HEK293T (cell line): Measurements from ENCODE around the gene ASCC1.
A peak's percentile ranks its signal among the peaks of the same experiment; 100 is the strongest.
"Not testable (repeated sequence)": the region's sequence is repeated elsewhere in the genome, so short reads cannot be mapped to it uniquely, and the experiment has no call there.

Experiments
- CTCF ChIA-PET: fragments of 350-600 bp; formaldehyde crosslinking; extraction: SDS; loops from one replicate; lab custom pipeline; 2021; ENCODE audit warnings: antibody characterized with exemption, inconsistent platforms; lab: Yijun Ruan, JAX
- POLR2A ChIA-PET: fragments of 350-600 bp; formaldehyde crosslinking; extraction: SDS; loops from one replicate; lab custom pipeline; 2020; ENCODE audit warnings: antibody characterized with exemption, inconsistent platforms; lab: Yijun Ruan, JAX
- DNase-seq: peaks from one replicate; pipeline ENCODE4 v3.0.0; 2012; ENCODE audit warnings: mixed read lengths; ENCODE audit errors: extremely low spot score
- ARNT ChIP-seq: fragments of 450-650 bp; IDR thresholded peaks from 2 replicates; pipeline ENCODE4 v1.6.1; 2017; ENCODE audit warnings: mild to moderate bottlenecking
- BHLHE40 ChIP-seq: fragments of 450-650 bp; IDR thresholded peaks from 2 replicates; pipeline ENCODE4 v1.6.1; 2016; ENCODE audit warnings: mild to moderate bottlenecking, moderate library complexity, borderline replicate concordance
- CTBP1 ChIP-seq: fragments of 450-650 bp; IDR thresholded peaks from 2 replicates; pipeline ENCODE4 v1.6.1; 2016; ENCODE audit warnings: borderline replicate concordance
- ELF4 ChIP-seq: fragments of 450-650 bp; IDR thresholded peaks from 2 replicates; pipeline ENCODE4 v1.6.1; 2017; ENCODE audit warnings: antibody characterized with exemption
- FOXA1 ChIP-seq: fragments of 450-650 bp; IDR thresholded peaks from 2 replicates; pipeline ENCODE4 v1.6.1; 2016; ENCODE audit warnings: mild to moderate bottlenecking
- FOXK2 ChIP-seq: fragments of 450-650 bp; IDR thresholded peaks from 2 replicates; pipeline ENCODE4 v1.6.1; 2016; ENCODE audit warnings: mild to moderate bottlenecking
- FOXM1 ChIP-seq: fragments of 450-650 bp; IDR thresholded peaks from 2 replicates; pipeline ENCODE4 v1.6.1; 2017; ENCODE audit warnings: mild to moderate bottlenecking, borderline replicate concordance
- HDGF ChIP-seq: fragments of 450-650 bp; IDR thresholded peaks from 2 replicates; pipeline ENCODE4 v1.6.1; 2017; ENCODE audit warnings: antibody characterized with exemption, borderline replicate concordance
- L3MBTL2 ChIP-seq: fragments of 450-650 bp; conservative IDR thresholded peaks from 2 replicates; pipeline ENCODE4 v1.6.1; 2016; ENCODE audit warnings: mild to moderate bottlenecking
- LEF1 ChIP-seq: fragments of 450-650 bp; IDR thresholded peaks from 2 replicates; pipeline ENCODE4 v1.6.1; 2017; ENCODE audit warnings: mild to moderate bottlenecking, borderline replicate concordance
- NFRKB ChIP-seq: fragments of 450-650 bp; IDR thresholded peaks from 2 replicates; pipeline ENCODE4 v1.6.1; 2016; ENCODE audit warnings: mild to moderate bottlenecking, moderate library complexity
- SP1 ChIP-seq: fragments of 450-650 bp; IDR thresholded peaks from 2 replicates; pipeline ENCODE4 v1.6.1; 2017
- SUZ12 ChIP-seq: fragments of 450-650 bp; IDR thresholded peaks from 2 replicates; pipeline ENCODE4 v1.6.1; 2016; ENCODE audit warnings: mild to moderate bottlenecking
- TARDBP ChIP-seq: fragments of 450-650 bp; IDR thresholded peaks from 2 replicates; pipeline ENCODE4 v1.6.1; 2016
- ZNF384 ChIP-seq: fragments of 450-650 bp; IDR thresholded peaks from 2 replicates; pipeline ENCODE4 v1.6.1; 2016
- TF ChIP-seq, protein P1 (sequence below): fragments of 450-650 bp; IDR thresholded peaks from 2 replicates; pipeline ENCODE4 v1.6.1; 2016

The ASCC1 gene

GRCh38 chr10:72227826-72228225 is 11.8 kb upstream of the ASCC1 start:
- DNase-seq: no peak
- ChIA-PET CTCF (no interaction called here), POLR2A (interaction anchor here (2.2 to 2.9 kb wide), 2 partner anchors 47 to 93 kb away, joined by 11 to 35 read pairs; partner anchors contain the start of gene DDIT4)
- TF ChIP-seq, protein P1, sequence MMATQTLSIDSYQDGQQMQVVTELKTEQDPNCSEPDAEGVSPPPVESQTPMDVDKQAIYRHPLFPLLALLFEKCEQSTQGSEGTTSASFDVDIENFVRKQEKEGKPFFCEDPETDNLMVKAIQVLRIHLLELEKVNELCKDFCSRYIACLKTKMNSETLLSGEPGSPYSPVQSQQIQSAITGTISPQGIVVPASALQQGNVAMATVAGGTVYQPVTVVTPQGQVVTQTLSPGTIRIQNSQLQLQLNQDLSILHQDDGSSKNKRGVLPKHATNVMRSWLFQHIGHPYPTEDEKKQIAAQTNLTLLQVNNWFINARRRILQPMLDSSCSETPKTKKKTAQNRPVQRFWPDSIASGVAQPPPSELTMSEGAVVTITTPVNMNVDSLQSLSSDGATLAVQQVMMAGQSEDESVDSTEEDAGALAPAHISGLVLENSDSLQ: no peak
- TF ChIP-seq ZNF384: peak; percentile 91

DNA sequence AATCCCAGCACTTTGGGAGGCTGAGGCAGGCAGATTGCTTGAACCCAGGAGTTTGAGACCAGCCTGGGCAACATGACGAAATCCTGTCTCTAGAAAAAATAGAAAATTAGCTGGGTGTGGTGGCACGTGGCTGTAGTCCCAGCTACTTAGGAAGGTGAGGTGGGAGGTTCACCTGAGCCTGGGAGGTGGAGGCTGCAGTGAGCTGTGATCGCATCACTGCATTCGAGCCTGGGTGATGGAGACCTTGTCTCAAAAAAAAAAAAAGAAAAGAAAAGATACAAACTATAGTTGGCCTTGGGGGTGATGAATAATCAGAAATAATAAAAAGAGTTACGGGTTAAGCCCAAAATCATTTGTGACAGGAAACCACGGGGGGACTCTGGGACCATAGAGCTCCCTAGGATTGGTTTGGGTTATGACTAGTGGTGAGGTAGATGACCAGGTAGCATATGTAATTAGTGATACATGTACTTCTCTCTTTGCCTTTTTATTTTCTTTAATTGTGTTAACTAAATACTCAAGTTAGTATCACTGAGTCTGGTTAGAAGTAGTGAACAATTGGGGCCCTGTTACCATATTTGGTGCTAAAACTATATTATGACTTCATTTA is 10.4 kb upstream of the ASCC1 start:
- CTCF ChIA-PET: interaction anchor here (0.6 kb wide), 1 partner anchor 660 kb away, joined by 3 read pairs; no protein-coding TSS in a partner anchor
- TF ChIP-seq ARNT (no peak), ZNF384 (no peak), LEF1 (no peak), NFRKB (no peak), TARDBP (no peak), ELF4 (no peak), FOXA1 (no peak), CTBP1 (no peak), FOXK2 (no peak), L3MBTL2 (no peak), SP1 (no peak), BHLHE40 (no peak), SUZ12 (no peak)
- TF ChIP-seq, protein P1: no peak
- POLR2A ChIA-PET: interaction anchor here (1.2 to 1.8 kb wide), 3 partner anchors 10 to 49 kb away, joined by 4 to 9 read pairs (median 8); partner anchors contain the start of gene DDIT4
- no peak for DNase-seq

DNA sequence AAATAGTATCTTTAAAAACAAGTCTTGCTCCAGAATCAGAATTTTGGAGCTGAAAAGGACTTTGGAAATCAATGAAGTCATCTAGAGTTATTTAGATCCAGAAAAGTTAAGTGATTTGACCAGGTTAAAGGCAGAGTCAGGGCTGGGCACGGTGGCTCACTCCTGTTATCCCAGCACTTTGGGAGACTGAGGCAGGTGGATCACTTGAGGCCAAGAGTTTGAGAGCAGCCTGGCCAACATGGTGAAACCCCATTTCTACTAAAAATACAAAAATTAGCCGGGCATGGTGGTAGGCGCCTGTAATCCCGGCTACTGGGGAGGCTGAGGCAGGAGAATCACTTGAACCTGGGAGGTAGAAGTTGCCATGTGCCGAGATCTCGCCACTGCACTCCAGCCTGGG is 8.1 kb upstream of the ASCC1 start:
- not testable (repeated sequence) for DNase-seq
- ChIA-PET CTCF (interaction anchor here (0.8 to 0.9 kb wide), 5 partner anchors 36 to 246 kb away, joined by 3 to 5 read pairs (median 3); partner anchors contain the start of gene DDIT4), POLR2A (interaction anchor here (1.0 to 2.2 kb wide), 2 partner anchors 50 to 98 kb away, joined by 3 to 24 read pairs; partner anchors contain the start of gene DDIT4)

DNA sequence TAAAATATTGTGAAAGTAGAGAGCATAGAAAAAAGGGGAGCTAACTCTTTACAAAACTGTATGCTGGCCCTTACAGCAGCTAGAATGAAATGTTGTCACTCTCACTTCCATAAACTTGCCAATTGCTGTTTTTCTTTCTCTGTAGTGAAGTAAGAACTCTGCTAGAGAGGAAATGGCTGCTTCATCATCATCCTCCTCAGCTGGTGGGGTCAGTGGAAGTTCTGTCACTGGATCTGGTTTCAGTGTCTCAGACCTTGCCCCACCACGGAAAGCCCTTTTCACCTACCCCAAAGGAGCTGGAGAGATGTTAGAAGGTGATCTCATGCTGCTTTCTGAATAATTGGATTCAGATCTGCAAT is 7.6 kb upstream of the ASCC1 start:
- ChIA-PET CTCF (interaction anchor here (0.8 to 0.9 kb wide), 3 partner anchors 50 to 245 kb away, joined by 3 read pairs; partner anchors contain the start of gene DDIT4), POLR2A (interaction anchor here (1.0 to 2.2 kb wide), 2 partner anchors 50 to 97 kb away, joined by 3 to 24 read pairs; partner anchors contain the start of gene DDIT4)
- no peak for DNase-seq
- TF ChIP-seq TARDBP: no peak
- TF ChIP-seq SP1: no peak
- TF ChIP-seq FOXM1: no peak
- no peak for TF ChIP-seq HDGF
- TF ChIP-seq FOXA1: no peak
- no peak for TF ChIP-seq FOXK2
- no peak for TF ChIP-seq SUZ12
- TF ChIP-seq, protein P1: no peak
- TF ChIP-seq L3MBTL2: no peak
- TF ChIP-seq LEF1: no peak
- TF ChIP-seq BHLHE40: no peak

- no peak for DNase-seq
- ChIA-PET POLR2A (interaction anchor here (1.1 to 1.2 kb wide), 2 partner anchors 52 to 55 kb away, joined by 3 to 7 read pairs; partner anchors contain the start of gene DDIT4), CTCF (interaction anchor here (0.9 kb wide), 1 partner anchor 54 kb away, joined by 3 read pairs; no protein-coding TSS in a partner anchor)
Measured at GRCh38 chr10:72221278-72221677, 5.2 kb upstream of the ASCC1 start.

GRCh38 chr10:72220637-72221036 is 4.6 kb upstream of the ASCC1 start:
- POLR2A ChIA-PET: interaction anchor here (1.1 to 1.2 kb wide), 2 partner anchors 53 to 55 kb away, joined by 3 to 7 read pairs; partner anchors contain the start of gene DDIT4
- no peak for DNase-seq
- CTCF ChIA-PET: interaction anchor here (0.9 kb wide), 1 partner anchor 54 kb away, joined by 3 read pairs; no protein-coding TSS in a partner anchor
- TF ChIP-seq, protein P1: no peak
- no peak for TF ChIP-seq ELF4

More at GRCh38 chr10:72221278-72221677, 5.2 kb upstream of the ASCC1 start:
- TF ChIP-seq ZNF384 (peak; percentile 39; the same call in 1 of the 2 replicates), FOXK2 (no peak), ELF4 (no peak)
